Astrocyte of the cerebellum (primary cell): ENCODE data around the gene GPD2.

Experiments used
- DNase-seq: peaks from one replicate; pipeline ENCODE4 v3.0.0-alpha.2; 2011; ENCODE audit warnings: low read depth
- H3K4me3 ChIP-seq: 2 replicates; pipeline ENCODE4 v1.5.1; 2011; ENCODE audit warnings: mild to moderate bottlenecking, low read depth, low read length, moderate library complexity
- in situ Hi-C: cut with HindIII; loops from 2 replicates; pipeline ENCODE4 v1.10.0; 2017; ENCODE audit warnings: low sequenced_read_pairs
- TF ChIP-seq, protein P1 (sequence below): IDR thresholded peaks from 2 replicates; pipeline ENCODE4 v1.5.1; 2012; ENCODE audit warnings: low read length, low read depth, moderate library complexity, mild to moderate bottlenecking; ENCODE audit errors: missing control alignments

GPD2 gene

DNA sequence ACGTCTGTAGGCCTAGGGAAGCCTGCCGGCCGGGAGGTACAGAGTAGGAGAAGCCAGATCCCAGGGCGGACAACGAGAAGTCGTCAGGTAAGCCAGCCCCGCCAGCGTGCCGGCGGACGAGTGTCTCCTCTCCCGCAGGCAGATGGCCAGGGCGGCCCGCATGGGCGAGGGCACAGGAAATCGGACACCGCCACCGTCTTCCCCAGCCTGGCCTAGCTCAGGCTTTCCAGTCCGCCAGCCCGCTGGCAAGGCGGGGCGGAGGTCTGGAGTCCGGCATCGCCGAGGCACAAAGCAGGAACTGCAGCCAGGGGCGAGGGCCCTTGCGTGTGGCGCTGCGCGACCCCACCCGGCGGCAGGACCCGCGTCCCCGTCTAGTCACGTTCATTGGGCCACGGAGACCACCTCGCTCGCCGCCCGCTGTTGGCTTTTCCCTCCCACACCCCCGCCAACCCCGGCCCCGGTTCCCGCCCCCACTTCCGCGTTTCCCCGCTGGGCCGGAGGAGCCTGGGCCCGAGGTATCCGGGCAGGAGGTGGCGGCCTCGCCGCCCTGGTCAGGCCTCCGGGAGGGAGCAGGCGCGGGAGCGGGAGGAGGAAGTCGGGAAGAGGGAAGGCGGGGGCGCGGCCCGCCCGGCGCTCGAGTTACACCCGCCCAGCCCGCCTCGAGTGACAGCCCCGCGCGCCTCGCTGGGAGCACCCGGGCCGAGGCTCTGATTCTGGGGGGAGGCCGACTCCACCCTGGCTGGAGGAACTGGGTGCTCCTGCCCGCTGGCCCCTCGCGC lies at the start of gene GPD2:
Gene GPD2 (plus strand): TSS at position 662 of the 779 bp plus-strand sequence. CDS start 39,727 bp downstream, outside the sequence.
- H3K4me3 ChIP-seq, result peak within 1 kb of the TSS; percentile 64
- TF ChIP-seq, protein P1, sequence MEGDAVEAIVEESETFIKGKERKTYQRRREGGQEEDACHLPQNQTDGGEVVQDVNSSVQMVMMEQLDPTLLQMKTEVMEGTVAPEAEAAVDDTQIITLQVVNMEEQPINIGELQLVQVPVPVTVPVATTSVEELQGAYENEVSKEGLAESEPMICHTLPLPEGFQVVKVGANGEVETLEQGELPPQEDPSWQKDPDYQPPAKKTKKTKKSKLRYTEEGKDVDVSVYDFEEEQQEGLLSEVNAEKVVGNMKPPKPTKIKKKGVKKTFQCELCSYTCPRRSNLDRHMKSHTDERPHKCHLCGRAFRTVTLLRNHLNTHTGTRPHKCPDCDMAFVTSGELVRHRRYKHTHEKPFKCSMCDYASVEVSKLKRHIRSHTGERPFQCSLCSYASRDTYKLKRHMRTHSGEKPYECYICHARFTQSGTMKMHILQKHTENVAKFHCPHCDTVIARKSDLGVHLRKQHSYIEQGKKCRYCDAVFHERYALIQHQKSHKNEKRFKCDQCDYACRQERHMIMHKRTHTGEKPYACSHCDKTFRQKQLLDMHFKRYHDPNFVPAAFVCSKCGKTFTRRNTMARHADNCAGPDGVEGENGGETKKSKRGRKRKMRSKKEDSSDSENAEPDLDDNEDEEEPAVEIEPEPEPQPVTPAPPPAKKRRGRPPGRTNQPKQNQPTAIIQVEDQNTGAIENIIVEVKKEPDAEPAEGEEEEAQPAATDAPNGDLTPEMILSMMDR, result no peak
- DNase-seq, result peak; percentile 44
- in situ Hi-C loops, result no loop called here

DNA sequence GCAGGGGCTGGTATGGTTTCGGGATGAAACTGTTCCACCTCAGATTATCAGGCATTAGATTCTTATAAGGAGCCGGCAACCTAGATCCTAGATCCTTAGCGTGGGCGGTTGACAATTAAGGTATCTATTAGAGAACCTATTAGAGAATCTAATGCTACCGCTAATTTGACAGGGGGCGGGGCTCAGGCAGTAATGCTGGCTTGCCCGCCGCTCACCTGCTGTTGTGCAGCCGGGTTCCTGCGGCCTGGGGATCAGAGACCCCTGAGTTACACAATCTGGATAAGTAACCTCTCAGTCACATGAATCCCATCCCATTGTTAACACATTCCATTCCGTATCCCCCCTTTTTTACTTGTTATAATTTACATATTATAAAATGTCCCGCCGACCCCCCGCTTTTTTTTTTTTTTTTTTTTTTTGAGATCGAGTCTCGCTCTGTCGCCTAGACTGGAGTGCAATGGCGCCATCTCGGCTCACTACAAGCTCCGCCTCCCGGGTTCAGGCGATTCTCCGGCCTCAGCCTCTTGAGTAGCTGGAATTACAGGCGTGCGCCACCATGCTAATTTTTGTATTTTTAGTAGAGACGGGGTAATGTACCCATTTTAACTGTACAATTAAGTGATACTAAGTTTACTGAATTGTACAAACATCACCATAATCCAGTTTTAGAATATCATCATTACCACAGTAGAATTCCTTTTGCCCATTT lies 42.0 kb upstream of the GPD2 start:
- in situ Hi-C loops, result no loop called here
- H3K4me3 ChIP-seq, result no peak overlapping the region
- no peak for DNase-seq
- TF ChIP-seq, protein P1, result no peak

DNA sequence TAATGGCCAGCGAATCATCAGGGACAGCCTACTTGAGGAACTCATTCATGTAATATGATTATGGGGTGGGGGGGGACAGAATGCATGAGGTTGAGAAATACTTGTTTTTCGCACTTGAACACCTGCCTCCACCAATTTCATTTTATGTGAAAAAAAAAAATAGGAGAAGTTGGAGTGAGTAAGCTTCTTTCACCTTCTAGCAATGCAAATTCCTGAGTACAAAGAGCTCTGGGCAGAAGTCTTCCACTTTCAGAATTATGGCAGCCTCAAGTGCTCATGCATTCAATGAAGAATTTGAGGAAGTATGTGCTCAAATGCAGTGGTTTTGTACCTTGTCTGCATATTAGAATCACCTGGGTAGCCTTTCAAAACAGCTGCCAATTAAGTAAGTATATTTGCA lies 40.1 kb upstream of the GPD2 start:
- DNase-seq, result no peak
- H3K4me3 ChIP-seq, result no peak overlapping the region
- TF ChIP-seq, protein P1, result no peak
- in situ Hi-C loops, result no loop called here

DNA sequence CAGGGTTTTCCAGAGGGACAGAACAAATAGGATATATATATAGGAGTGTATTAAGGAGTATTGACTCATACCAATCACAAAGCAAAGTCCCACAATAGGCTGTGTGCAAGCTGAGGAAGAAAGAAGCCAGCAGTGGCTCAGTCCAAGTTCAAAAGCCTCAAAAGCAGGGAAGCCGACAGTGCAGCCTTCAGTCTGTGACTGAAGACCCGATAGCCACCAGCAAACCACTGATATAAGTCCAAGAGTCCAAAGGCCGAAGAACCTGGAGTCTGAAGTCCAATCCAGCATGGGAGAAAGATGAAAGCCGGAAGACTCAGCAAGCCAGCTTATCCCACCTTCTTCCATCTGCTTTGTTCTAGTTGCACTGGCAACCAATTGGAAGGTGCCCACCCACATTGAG lies 39.0 kb upstream of the GPD2 start:
- H3K4me3 ChIP-seq, result no peak overlapping the region
- no peak for DNase-seq
- in situ Hi-C loops, result no loop called here
- TF ChIP-seq, protein P1, result no peak

DNA sequence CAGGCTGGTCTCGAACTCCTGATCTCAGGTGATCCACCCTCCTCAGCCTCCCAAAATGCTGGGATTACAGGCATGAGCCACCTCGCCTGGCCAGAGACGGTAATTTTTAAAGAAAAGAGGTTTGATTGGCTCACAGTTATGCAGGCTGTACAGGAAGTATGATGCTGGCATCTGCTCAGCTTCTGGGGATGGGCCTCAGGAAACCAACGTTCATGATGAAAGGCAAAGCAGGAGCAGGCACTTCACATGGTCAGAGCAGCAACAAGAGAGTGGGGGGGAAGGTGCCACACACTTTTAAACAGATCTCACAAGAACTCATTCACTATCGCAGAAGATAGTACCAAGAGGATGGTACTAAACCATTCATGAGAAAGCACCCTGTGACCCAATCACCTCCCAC lies 38.0 kb upstream of the GPD2 start:
- DNase-seq, result no peak
- H3K4me3 ChIP-seq, result no peak overlapping the region
- in situ Hi-C loops, result no loop called here
- TF ChIP-seq, protein P1, result no peak

DNA sequence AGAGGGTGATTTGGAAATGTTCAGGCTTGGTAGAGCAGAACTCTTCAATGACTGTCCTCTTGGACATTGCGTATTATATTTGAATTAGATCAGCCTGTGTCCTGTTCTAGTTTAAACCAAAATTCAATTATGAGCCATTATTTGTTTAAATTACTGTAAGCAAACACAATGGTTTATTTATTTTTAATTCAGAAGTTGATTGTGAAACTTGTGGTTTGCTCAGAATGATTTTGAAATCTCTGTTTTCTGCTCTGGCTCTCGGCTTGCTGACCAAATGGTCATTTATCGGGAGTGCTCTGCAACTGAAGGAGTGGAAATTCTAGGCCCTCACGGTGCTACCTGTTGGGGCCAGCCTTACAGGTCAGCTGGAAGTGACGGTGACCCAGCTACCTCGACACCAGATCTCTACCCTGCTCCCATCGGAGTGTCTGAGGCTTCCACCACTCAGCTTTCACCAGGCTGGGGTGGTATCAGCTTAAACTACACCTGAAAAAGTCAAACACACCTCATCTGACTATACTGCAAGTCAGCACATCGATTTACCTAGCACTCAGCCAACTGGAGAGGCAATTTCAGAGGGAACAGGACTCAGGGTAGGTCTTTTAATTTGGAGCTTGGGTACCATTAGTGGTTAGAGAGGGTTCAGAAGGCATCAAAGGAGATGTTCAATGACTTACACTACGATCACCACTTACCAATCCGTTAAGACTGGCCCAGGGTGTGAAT lies 36.8 kb upstream of the GPD2 start:
- no peak for DNase-seq
- TF ChIP-seq, protein P1, result no peak
- H3K4me3 ChIP-seq, result peak overlapping the region; percentile 60
- in situ Hi-C loops, result no loop called here
